ENCODE data around the gene RPS15.

The RPS15 gene

GRCh38 chr19:1487576-1488281 is 49.5 kb downstream of the RPS15 start:
- DNase-seq (ENCODE audit: low spot score), result no peak

- DNase-seq (ENCODE audit: low spot score), result no peak
Observed at GRCh38 chr19:1488282-1488601, 50.0 kb downstream of the RPS15 start.

GRCh38 chr19:1489463-1490310 is 51.5 kb downstream of the RPS15 start:
- no peak for DNase-seq (ENCODE audit: low spot score)

All from hematopoietic multipotent progenitor cell treated with erythropoietin and hydrocortisone succinate and interleukin-3 and kit ligand, for 17 days (in vitro differentiated cells).